Transverse colon (tissue), 4 donors: ENCODE measurements around the gene PRKG1. TPM values are rescaled to one million over a fixed set of nuclear protein-coding genes. Genes with fewer than 3 reads are reported as not detected.

Source experiments
- DNase-seq: peaks from one replicate; pipeline ENCODE4 v3.0.0-alpha.2; 2019
- H3K27ac ChIP-seq, 4 donors: fragments of 200-600 bp; sonication (generic); 2 replicates each; pipeline ENCODE4 v1.5.1; 2016 to 2018; ENCODE audit warnings: inconsistent platforms in 4 of 4
- H3K27me3 ChIP-seq: fragments of 200-600 bp; sonication (generic); 2 replicates; pipeline ENCODE4 v1.5.1; 2017; ENCODE audit warnings: inconsistent platforms
- H3K36me3 ChIP-seq, 4 donors: fragments of 200-600 bp; sonication (generic); 2 replicates each; pipeline ENCODE4 v1.5.1; 2017 to 2019; ENCODE audit warnings: inconsistent platforms in 4 of 4
- H3K4me1 ChIP-seq, 4 donors: fragments of 200-600 bp; sonication (generic); 2 replicates each; pipeline ENCODE4 v1.5.1; 2017 to 2020; ENCODE audit warnings: inconsistent platforms in 4 of 4
- H3K4me3 ChIP-seq, 4 donors: fragments of 200-600 bp; sonication (generic); 1 replicate in 1 of 4; 2 replicates in 3 of 4; pipeline versions ENCODE4 v1.5.1 to v1.6.1; 2017 to 2019; ENCODE audit warnings: inconsistent platforms in 4 of 4
- H3K9me3 ChIP-seq, 2 donors: fragments of 200-600 bp; sonication (generic); 2 replicates each; pipeline ENCODE4 v1.5.1; 2017 to 2019; ENCODE audit warnings: inconsistent platforms in 2 of 2
- CTCF ChIP-seq, 5 experiments: fragments of 200-600 bp in 3 of 5; fragments of 450-650 bp in 2 of 5; sonication (generic) in 3 of 5; IDR thresholded peaks; 1 replicate in 2 of 5; 2 replicates in 3 of 5; pipeline ENCODE4 v1.5.1; 2016 to 2017; ENCODE audit warnings: antibody characterized with exemption in 5 of 5, inconsistent platforms in 3 of 5, mild to moderate bottlenecking in 2 of 5, moderate library complexity in 1 of 5
- EP300 ChIP-seq: sonication (generic); formaldehyde crosslinking; IDR thresholded peaks from one replicate; pipeline ENCODE4 v1.6.1; 2017; ENCODE audit warnings: antibody characterized with exemption, low read depth
- POLR2A ChIP-seq: fragments of 450-650 bp; IDR thresholded peaks from one replicate; pipeline ENCODE4 v1.6.1; 2016; ENCODE audit warnings: antibody characterized with exemption, mild to moderate bottlenecking, moderate library complexity
- POLR2AphosphoS5 ChIP-seq, 3 donors: sonication (generic); formaldehyde crosslinking; IDR thresholded peaks; one replicate each; pipeline ENCODE4 v1.6.1; 2016; ENCODE audit warnings: antibody characterized with exemption in 3 of 3
- WGBS, 2 donors: methylation state at CpG; one replicate each; pipeline ENCODE4 v1.1.5; 2018; ENCODE audit warnings: low coverage in 1 of 2; 5-methylcytosine and 5-hydroxymethylcytosine counted together
- in situ Hi-C, 4 donors: fragments of 200-750 bp; cut with MboI; loops; one replicate each; pipeline versions ENCODE4 v1.15.0 to v1.15.1; 2017; ENCODE audit warnings: low sequenced_read_pairs in 3 of 4, low pct_ligation_motif_present in 1 of 4, low pct_unique_long_range_greater_than_20kb in 1 of 4
- intact Hi-C: fragments of 100-400 bp; cut with DNase I; formaldehyde crosslinking; loops from one replicate; pipeline ENCODE4 v1.15.1; 2023; ENCODE audit warnings: low total_unique reads
- total RNA-seq, 4 donors: library from RNA; depleted of rRNA; stranded (reverse); fragments of >200 nt; gene quantifications; one replicate each; pipeline ENCODE4 v1.1.0, GENCODE V29; 2016

PRKG1 gene
- total RNA-seq, 4 donors from 2014 or later: 17.6 to 30.6 (median 26.9) TPM

GRCh38 chr10:51250278-51250920 lies 176.1 kb downstream of the PRKG1 start:
- in situ Hi-C loops (no loop called here), intact Hi-C loops (no loop called here)
- 80 to 91% methylated on average over 1 of the region's 1 CpG for WGBS, 2 donors
- H3K27ac ChIP-seq: no peak overlapping the region
- H3K27me3 ChIP-seq: no peaks in the 10 kb centered on the region
- H3K9me3 ChIP-seq: no peaks in the 10 kb centered on the region
- no peaks in the 10 kb centered on the region for H3K36me3 ChIP-seq
- TF ChIP-seq POLR2A (no peak), CTCF (IDR thresholded peaks at IDR 0.05) (no peak), EP300 (no peak), POLR2AphosphoS5 (IDR thresholded peaks at IDR 0.05) (no peak)
- DNase-seq: no peak
- no peak overlapping the region for H3K4me3 ChIP-seq
- peaks cover 0 to 17% (median 3%) of the 10 kb centered on the region in 4 donors for H3K4me1 ChIP-seq

- no peaks in the 10 kb centered on the region for H3K27me3 ChIP-seq
Measured at GRCh38 chr10:51251110-51251509, 176.8 kb downstream of the PRKG1 start.

GRCh38 chr10:51255381-51255780 lies 181.1 kb downstream of the PRKG1 start:
- Histone ChIP-seq H3K9me3 (no peaks in the 10 kb centered on the region), H3K4me3 (no peak overlapping the region), H3K27me3 (no peaks in the 10 kb centered on the region), H3K4me1 (peaks cover 0 to 11% (median 0%) of the 10 kb centered on the region in 4 donors), H3K36me3 (no peaks in the 10 kb centered on the region), H3K27ac (no peak overlapping the region)
- 53 to 77% methylated on average over 4 of the region's 4 CpGs for WGBS, 2 donors
- no peak for DNase-seq
- TF ChIP-seq POLR2A: no peak
- TF ChIP-seq EP300: no peak
- TF ChIP-seq POLR2AphosphoS5 (IDR thresholded peaks at IDR 0.05): no peak
- no peak for TF ChIP-seq CTCF (IDR thresholded peaks at IDR 0.05)
- in situ Hi-C loops (no loop called here), intact Hi-C loops (no loop called here)

More at GRCh38 chr10:51251110-51251509, 176.8 kb downstream of the PRKG1 start:
- 33% methylated on average over 1 of the region's 1 CpG; no CpG with 5 or more reads in 1 of the 2 donors for WGBS, 2 donors
- H3K4me1 ChIP-seq: peaks cover 0 to 13% (median 0%) of the 10 kb centered on the region in 4 donors
- no peaks in the 10 kb centered on the region for H3K9me3 ChIP-seq
- in situ Hi-C loops: no loop called here
- no peak overlapping the region for H3K4me3 ChIP-seq
- no peak for DNase-seq
- H3K27ac ChIP-seq: no peak overlapping the region
- intact Hi-C loops: no loop called here
- H3K36me3 ChIP-seq: no peaks in the 10 kb centered on the region
- TF ChIP-seq EP300: no peak
- TF ChIP-seq CTCF (IDR thresholded peaks at IDR 0.05): no peak
- TF ChIP-seq POLR2AphosphoS5 (IDR thresholded peaks at IDR 0.05): no peak
- TF ChIP-seq POLR2A: no peak

GRCh38 chr10:51257511-51258248 lies 183.4 kb downstream of the PRKG1 start:
- Histone ChIP-seq H3K4me3 (no peak overlapping the region), H3K9me3 (no peaks in the 10 kb centered on the region), H3K27me3 (no peaks in the 10 kb centered on the region), H3K36me3 (no peaks in the 10 kb centered on the region), H3K4me1 (peaks cover 0 to 2% (median 0%) of the 10 kb centered on the region in 4 donors), H3K27ac (no peak overlapping the region)
- TF ChIP-seq CTCF (IDR thresholded peaks at IDR 0.05) (no peak), POLR2A (no peak)
- intact Hi-C loops (no loop called here), in situ Hi-C loops (no loop called here)
- DNase-seq: no peak
- 83 to 91% methylated on average over 5 to 7 of the region's 7 CpGs for WGBS, 2 donors
